Colonic mucosa (tissue), 4 donors: ENCODE results near the gene GNB1L. TPM values are rescaled to one million over a fixed set of nuclear protein-coding genes. Genes with fewer than 3 reads are reported as not detected.

ENCODE experiments used
- DNase-seq: peaks from one replicate; pipeline ENCODE4 v3.0.0-alpha.2; 2020
- H3K27ac ChIP-seq: fragments of 200-600 bp; one replicate; pipeline ENCODE4 v1.8.0; 2021
- H3K27me3 ChIP-seq: fragments of 200-600 bp; one replicate; pipeline ENCODE4 v1.8.0; 2021
- H3K36me3 ChIP-seq: fragments of 200-600 bp; one replicate; pipeline ENCODE4 v1.8.0; 2021
- H3K4me1 ChIP-seq: fragments of 200-600 bp; one replicate; pipeline ENCODE4 v1.8.0; 2021; ENCODE audit warnings: mild to moderate bottlenecking
- H3K4me3 ChIP-seq: fragments of 200-600 bp; one replicate; pipeline ENCODE4 v1.8.0; 2021
- H3K9ac ChIP-seq, 2 donors: one replicate each; pipeline ENCODE4 v1.7.0; 2013; ENCODE audit warnings: control low read depth in 2 of 2, low read depth in 2 of 2, low read length in 2 of 2
- H3K9me3 ChIP-seq: fragments of 200-600 bp; one replicate; pipeline ENCODE4 v1.8.0; 2021
- intact Hi-C: fragments of 100-400 bp; cut with DNase I; formaldehyde crosslinking; loops from one replicate; pipeline ENCODE4 v1.14.1; 2022
- total RNA-seq, 2 donors: library from RNA; stranded (reverse); fragmentation: NEBNext Ultra II Directional in 1 of 2; extraction: Animal tissue kit (Norgen Biotek cat#: 25700) in 1 of 2; gene quantifications; one replicate each; pipeline ENCODE4 v1.2.1, GENCODE V29; 2021
- TF ChIP-seq, protein P1 (sequence below): fragments of 200-600 bp; IDR thresholded peaks from one replicate; pipeline ENCODE4 v1.8.0; 2022; ENCODE audit warnings: antibody characterized with exemption, mild to moderate bottlenecking
- donor health status: healthy.
- donor health status: DM: no; HTN: no; CAD: no.
- donor health status: DM: no; HTN: no; CAD: no.

The GNB1L gene
- total RNA-seq, 2 donors from 2014 or later: 4.4 to 10.2 TPM

DNA sequence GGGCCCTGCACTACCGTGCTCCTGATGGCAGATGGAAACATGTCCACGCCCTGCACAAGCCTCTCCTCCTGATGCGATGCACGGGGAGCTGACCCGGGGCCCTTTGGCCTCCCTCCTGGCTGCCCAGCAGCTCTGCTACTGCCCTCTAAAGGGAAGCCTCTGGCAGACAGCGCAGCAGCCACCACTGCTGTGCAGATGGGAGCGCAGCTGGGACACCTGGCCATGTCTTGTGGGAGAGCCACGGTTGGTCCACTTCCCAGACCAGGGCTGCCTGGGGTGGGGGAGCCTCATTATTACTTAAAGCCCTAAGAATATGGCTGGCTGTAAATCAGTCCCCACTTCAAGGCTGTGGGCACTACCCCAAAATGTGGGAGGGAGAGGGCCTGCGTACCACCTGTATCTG is 55.8 kb downstream of the GNB1L start:
- no peaks in the 10 kb centered on the region for H3K9me3 ChIP-seq
- no peak overlapping the region for H3K27ac ChIP-seq
- H3K27me3 ChIP-seq: no peaks in the 10 kb centered on the region
- no peak overlapping the region for H3K9ac ChIP-seq
- TF ChIP-seq, protein P1, sequence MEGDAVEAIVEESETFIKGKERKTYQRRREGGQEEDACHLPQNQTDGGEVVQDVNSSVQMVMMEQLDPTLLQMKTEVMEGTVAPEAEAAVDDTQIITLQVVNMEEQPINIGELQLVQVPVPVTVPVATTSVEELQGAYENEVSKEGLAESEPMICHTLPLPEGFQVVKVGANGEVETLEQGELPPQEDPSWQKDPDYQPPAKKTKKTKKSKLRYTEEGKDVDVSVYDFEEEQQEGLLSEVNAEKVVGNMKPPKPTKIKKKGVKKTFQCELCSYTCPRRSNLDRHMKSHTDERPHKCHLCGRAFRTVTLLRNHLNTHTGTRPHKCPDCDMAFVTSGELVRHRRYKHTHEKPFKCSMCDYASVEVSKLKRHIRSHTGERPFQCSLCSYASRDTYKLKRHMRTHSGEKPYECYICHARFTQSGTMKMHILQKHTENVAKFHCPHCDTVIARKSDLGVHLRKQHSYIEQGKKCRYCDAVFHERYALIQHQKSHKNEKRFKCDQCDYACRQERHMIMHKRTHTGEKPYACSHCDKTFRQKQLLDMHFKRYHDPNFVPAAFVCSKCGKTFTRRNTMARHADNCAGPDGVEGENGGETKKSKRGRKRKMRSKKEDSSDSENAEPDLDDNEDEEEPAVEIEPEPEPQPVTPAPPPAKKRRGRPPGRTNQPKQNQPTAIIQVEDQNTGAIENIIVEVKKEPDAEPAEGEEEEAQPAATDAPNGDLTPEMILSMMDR: no peak
- no peaks in the 10 kb centered on the region for H3K36me3 ChIP-seq
- H3K4me3 ChIP-seq: no peak overlapping the region
- no peak for DNase-seq
- intact Hi-C loops: no loop called here
- no peaks in the 10 kb centered on the region for H3K4me1 ChIP-seq

DNA sequence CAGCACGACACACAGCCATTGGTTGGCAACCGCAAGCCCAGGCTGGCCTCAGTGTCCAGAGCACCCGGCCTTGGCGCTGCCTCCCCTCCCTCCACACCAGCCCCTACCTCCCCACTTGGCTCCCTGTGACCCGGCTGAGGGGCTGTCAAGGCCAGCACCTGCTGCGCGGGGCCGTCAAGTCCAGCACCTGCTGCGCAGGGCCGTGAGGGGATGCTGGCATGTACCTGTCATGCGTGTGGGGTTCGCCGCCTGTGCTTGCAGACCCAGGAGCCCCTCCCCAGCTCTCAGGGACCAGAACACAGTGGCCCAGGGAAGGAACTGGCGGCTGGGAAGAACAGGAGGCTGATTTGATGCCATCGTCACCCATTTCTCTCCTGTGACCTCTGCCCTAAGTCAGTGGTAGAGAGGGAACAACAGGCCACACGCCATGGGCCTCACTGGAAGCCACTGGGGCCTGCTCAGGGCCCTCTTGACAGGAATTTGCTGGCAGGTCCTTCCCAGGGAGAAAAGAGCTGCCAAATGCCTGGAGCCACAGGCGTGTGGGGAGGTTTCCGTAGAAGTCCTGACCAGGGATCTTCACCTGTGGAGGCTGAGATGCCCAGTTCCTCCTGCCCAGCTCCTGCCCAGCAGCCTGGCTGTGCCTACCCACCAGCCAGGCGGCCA is 56.5 kb downstream of the GNB1L start:
- Histone ChIP-seq H3K9me3 (no peaks in the 10 kb centered on the region), H3K27ac (no peak overlapping the region), H3K4me1 (no peaks in the 10 kb centered on the region), H3K9ac (no peak overlapping the region), H3K27me3 (no peaks in the 10 kb centered on the region), H3K4me3 (no peak overlapping the region), H3K36me3 (no peaks in the 10 kb centered on the region)
- TF ChIP-seq, protein P1: no peak
- intact Hi-C loops: no loop called here
- no peak for DNase-seq

DNA sequence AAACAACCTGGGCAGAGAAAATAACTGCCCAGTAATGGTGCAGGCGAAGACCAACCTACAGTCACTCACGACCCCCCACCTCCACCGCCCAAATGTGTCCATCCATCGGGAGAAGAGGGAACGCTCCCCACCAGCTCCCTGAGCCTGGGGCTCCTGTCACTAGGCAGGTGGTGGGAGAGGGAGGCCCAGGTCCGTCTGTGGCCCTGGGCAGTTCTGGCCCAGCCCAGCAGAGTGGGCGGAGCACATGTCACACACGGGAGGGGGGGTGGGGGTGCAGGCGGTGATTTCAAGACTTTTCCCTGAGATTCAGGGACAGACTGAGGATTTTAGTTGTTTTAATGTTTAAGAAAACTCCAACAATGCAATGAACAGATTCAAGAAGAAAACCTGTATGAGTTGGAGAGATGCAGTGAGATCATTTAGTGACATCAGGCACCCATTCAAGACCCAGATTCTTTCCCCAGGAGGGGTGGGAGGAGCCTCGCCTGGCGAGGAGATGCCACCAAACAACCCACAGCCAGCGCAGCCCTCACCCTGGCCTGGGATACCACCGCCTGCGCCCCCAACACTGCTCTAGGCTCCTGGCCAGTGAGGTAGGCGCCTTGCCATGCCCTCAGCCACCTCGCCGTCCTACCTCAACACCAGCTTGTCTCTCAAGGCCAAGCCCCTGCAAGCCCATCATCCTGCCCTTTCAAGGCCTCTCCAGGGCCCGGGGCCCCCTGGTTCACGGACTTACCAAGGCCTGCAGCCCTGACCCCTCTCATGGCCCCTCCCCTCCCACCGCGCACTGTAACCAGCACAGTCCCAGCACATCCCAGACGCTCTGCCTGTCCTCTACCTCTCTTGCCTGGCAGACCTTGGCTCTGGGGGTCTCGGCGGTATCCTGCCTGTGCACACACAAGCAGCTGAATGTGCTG is 57.3 kb downstream of the GNB1L start:
- Histone ChIP-seq H3K27ac (no peak overlapping the region), H3K4me3 (no peak overlapping the region), H3K9ac (no peak overlapping the region), H3K4me1 (no peaks in the 10 kb centered on the region), H3K9me3 (no peaks in the 10 kb centered on the region), H3K27me3 (no peaks in the 10 kb centered on the region), H3K36me3 (no peaks in the 10 kb centered on the region)
- TF ChIP-seq, protein P1: no peak
- intact Hi-C loops: no loop called here
- DNase-seq: no peak

DNA sequence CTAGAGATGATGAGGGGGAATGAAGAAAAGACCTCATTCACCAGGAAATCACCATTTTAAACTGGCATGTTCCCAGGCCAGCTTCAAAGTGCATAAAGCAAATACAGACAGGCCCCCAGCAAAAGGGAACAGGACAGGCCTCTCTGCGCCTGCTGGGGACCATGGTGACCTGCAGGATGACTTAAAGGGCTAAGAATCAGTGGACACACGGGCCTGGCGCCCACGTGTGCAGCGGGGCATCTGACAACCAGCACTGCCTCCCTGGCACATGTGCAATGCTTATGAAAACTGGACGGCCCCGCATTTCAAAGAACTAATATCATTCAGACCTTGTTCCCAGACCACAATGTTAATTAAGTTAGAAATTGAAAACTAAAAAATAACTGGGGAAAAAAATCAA is 58.5 kb downstream of the GNB1L start:
- intact Hi-C loops: no loop called here
- Histone ChIP-seq H3K36me3 (no peaks in the 10 kb centered on the region), H3K4me3 (no peak overlapping the region), H3K9me3 (no peaks in the 10 kb centered on the region), H3K9ac (no peak overlapping the region), H3K27ac (no peak overlapping the region), H3K27me3 (no peaks in the 10 kb centered on the region), H3K4me1 (no peaks in the 10 kb centered on the region)
- no peak for DNase-seq
- TF ChIP-seq, protein P1: no peak

DNA sequence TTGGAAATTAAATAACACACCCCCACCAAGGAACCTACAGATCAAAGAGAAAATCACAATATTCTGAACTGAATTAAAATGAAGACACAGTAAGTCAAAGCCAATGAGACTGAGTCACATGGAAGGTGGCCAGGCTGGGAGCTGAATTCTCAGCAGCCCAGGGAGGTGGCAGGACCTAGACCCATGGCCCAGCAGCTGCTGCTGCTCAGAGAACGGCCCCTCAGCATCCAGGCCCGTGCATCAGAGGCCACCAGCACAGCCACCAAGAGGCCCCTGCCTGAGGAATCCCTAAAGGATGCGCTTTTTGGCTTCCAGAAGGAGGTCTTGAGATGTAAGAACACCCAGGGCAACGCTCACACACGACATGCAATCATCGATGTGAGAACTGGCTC is 59.1 kb downstream of the GNB1L start:
- intact Hi-C loops: no loop called here
- H3K4me3 ChIP-seq: no peak overlapping the region
- no peak for DNase-seq

More for the DNA sequence above, 59.1 kb downstream of the GNB1L start:
- Histone ChIP-seq H3K36me3 (no peaks in the 10 kb centered on the region), H3K9me3 (no peaks in the 10 kb centered on the region), H3K9ac (no peak overlapping the region), H3K27ac (no peak overlapping the region), H3K4me1 (no peaks in the 10 kb centered on the region), H3K27me3 (no peaks in the 10 kb centered on the region)
- TF ChIP-seq, protein P1: no peak
